Keratinocyte (primary cell): ENCODE results near the gene CDH6. TPM values are rescaled to one million over a fixed set of nuclear protein-coding genes. Genes with fewer than 3 reads are reported as not detected.
"Not testable (repeated sequence)": the region's sequence is repeated elsewhere in the genome, so short reads cannot be mapped to it uniquely, and the experiment has no call there.

Experiments
- DNase-seq: peaks from one replicate; pipeline ENCODE4 v3.0.0-alpha.2; 2011; ENCODE audit warnings: low read depth, missing footprints, low spot score
- FAIRE-seq: peaks from 2 replicates; lab custom pipeline; 2011; peaks lifted over from hg19 to GRCh38; lab: Jason Lieb, UNC
- H2AFZ ChIP-seq: 2 replicates; pipeline ENCODE4 v1.6.0; 2012; ENCODE audit warnings: low read length, control low read depth, inconsistent platforms; ENCODE audit not compliant: control insufficient read depth
- H3K27ac ChIP-seq: 2 replicates; pipeline ENCODE4 v1.5.1; 2011; ENCODE audit warnings: low read length; ENCODE audit not compliant: control insufficient read depth, insufficient read depth
- H3K27me3 ChIP-seq: 3 replicates; pipeline ENCODE4 v1.6.0; 2011; ENCODE audit warnings: low read length; ENCODE audit not compliant: control insufficient read depth, insufficient read depth; ENCODE audit errors: extremely low read depth
- H3K36me3 ChIP-seq, 2 experiments: 2 replicates in 1 of 2; 3 replicates in 1 of 2; pipeline ENCODE4 v1.5.1; 2011; ENCODE audit warnings: low read length in 2 of 2, mild to moderate bottlenecking in 1 of 2; ENCODE audit not compliant: control insufficient read depth in 2 of 2, insufficient read depth in 2 of 2; ENCODE audit errors: extremely low read depth in 1 of 2
- H3K4me1 ChIP-seq: 3 replicates; pipeline ENCODE4 v1.5.1; 2011; ENCODE audit warnings: low read length; ENCODE audit not compliant: control insufficient read depth, insufficient read depth; ENCODE audit errors: extremely low read depth
- H3K4me2 ChIP-seq: 3 replicates; pipeline ENCODE4 v1.6.0; 2011; ENCODE audit warnings: low read depth, low read length; ENCODE audit not compliant: control insufficient read depth, insufficient read depth; ENCODE audit errors: extremely low read depth
- H3K4me3 ChIP-seq, 3 experiments: fragments of 200-600 bp in 1 of 3; sonication (generic) in 1 of 3; 2 replicates in 2 of 3; 3 replicates in 1 of 3; pipeline ENCODE4 v1.5.1; 2011 to 2016; ENCODE audit warnings: low read length in 3 of 3, mild to moderate bottlenecking in 3 of 3, control low read depth in 2 of 3, inconsistent platforms in 1 of 3, low read depth in 1 of 3, mixed read lengths in 1 of 3, mixed run types in 1 of 3, moderate library complexity in 1 of 3; ENCODE audit not compliant: control insufficient read depth in 2 of 3, insufficient read depth in 2 of 3; ENCODE audit errors: extremely low read depth in 1 of 3
- H3K79me2 ChIP-seq: 2 replicates; pipeline ENCODE4 v1.6.0; 2012; ENCODE audit warnings: low read length; ENCODE audit not compliant: control insufficient read depth, insufficient read depth
- H3K9ac ChIP-seq: 3 replicates; pipeline ENCODE4 v1.6.0; 2011; ENCODE audit warnings: low read length; ENCODE audit not compliant: control insufficient read depth, insufficient read depth; ENCODE audit errors: extremely low read depth
- H3K9me1 ChIP-seq: 3 replicates; pipeline ENCODE4 v1.6.0; 2011; ENCODE audit warnings: low read length; ENCODE audit not compliant: control insufficient read depth, insufficient read depth; ENCODE audit errors: extremely low read depth
- H3K9me3 ChIP-seq: 2 replicates; pipeline ENCODE4 v1.5.1; 2012; ENCODE audit warnings: low read depth, low read length; ENCODE audit not compliant: control insufficient read depth
- H4K20me1 ChIP-seq: 3 replicates; pipeline ENCODE4 v1.6.0; 2011; ENCODE audit warnings: low read length; ENCODE audit not compliant: control insufficient read depth, insufficient read depth; ENCODE audit errors: extremely low read depth
- CTCF ChIP-seq, 3 experiments: IDR thresholded peaks in 1 of 3; conservative IDR thresholded peaks in 1 of 3; optimal IDR thresholded peaks in 1 of 3; 2 replicates in 2 of 3; 3 replicates in 1 of 3; pipeline versions ENCODE3 to v1.5.1; 2011; ENCODE audit warnings: low read length in 3 of 3, mild to moderate bottlenecking in 3 of 3, moderate library complexity in 2 of 3, control low read depth in 1 of 3, inconsistent platforms in 1 of 3; ENCODE audit not compliant: insufficient read depth in 2 of 3; ENCODE audit errors: extremely low read depth in 1 of 3
- EZH2 ChIP-seq: IDR thresholded peaks from one replicate; pipeline ENCODE4 v1.6.1; 2012; ENCODE audit warnings: inconsistent platforms, mild to moderate bottlenecking, low read length, moderate library complexity
- dilution Hi-C: fragments of 300-500 bp; cut with MboI; formaldehyde crosslinking; loops from one replicate; pipeline ENCODE4 v1.7.0; 2020; ENCODE audit warnings: low sequenced_read_pairs; ENCODE audit not compliant: extremely low pct_ligation_motif_present
- polyA plus RNA-seq, 5 experiments: library from polyadenylated mRNA; depleted of rRNA in 3 of 5; stranded (reverse) in 3 of 5; stranded (forward) in 1 of 5; unstranded in 1 of 5; fragments of >200 nt; gene quantifications; 1 replicate in 1 of 5; 2 replicates in 3 of 5; 3 replicates in 1 of 5; pipeline versions ENCODE4 v1.2.1 to v1.2.3, GENCODE V29; 2011 to 2012; ENCODE audit warnings: missing spikeins in 2 of 5, low read depth in 1 of 5, low replicate concordance in 1 of 5

CDH6 gene
- polyA plus RNA-seq, 1 donor (not counting 4 experiments of a cell fraction or from before 2014, with no cell fraction given) = not detected

DNA sequence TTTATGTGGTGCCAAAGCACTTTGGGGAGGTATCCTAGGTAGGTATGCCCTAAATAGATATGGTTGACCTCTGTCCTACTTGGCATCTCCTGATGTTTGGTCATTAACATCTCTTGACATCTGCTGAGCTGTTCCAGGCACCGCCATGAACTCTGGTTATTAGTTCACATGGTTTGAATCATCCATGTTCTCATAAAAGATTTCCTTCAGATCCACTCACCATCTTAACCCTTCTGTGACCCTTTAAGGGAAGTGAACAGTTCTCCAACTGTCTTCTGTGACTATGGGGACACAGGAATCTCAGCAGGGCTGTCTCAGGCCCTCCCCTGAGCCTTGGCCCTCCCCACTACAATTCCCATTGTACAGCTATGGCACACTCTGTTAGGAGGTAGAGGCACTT is 167.7 kb downstream of the CDH6 start:
- no peaks in the 10 kb centered on the region for H3K36me3 ChIP-seq
- H3K9ac ChIP-seq = no peak overlapping the region
- no peak overlapping the region for H2AFZ ChIP-seq
- no peak for DNase-seq
- TF ChIP-seq EZH2 (no peak), CTCF (optimal IDR thresholded peaks at IDR 0.05 in 1 of 3, IDR thresholded peaks at IDR 0.05 in 1 of 3, conservative IDR thresholded peaks at IDR 0.05 in 1 of 3; ENCODE audit: extremely low read depth in 1 of 3, insufficient read depth in 2 of 3, low read length in 3 of 3) (no peak)
- FAIRE-seq = no peak
- H4K20me1 ChIP-seq = no peaks in the 10 kb centered on the region
- no peak overlapping the region for H3K27ac ChIP-seq
- H3K27me3 ChIP-seq = no peaks in the 10 kb centered on the region
- H3K4me1 ChIP-seq = no peaks in the 10 kb centered on the region
- H3K9me3 ChIP-seq = no peaks in the 10 kb centered on the region
- H3K4me2 ChIP-seq = no peak overlapping the region
- no peaks in the 10 kb centered on the region for H3K79me2 ChIP-seq
- H3K4me3 ChIP-seq = no peak overlapping the region
- dilution Hi-C loops = no loop called here
- no peaks in the 10 kb centered on the region for H3K9me1 ChIP-seq

DNA sequence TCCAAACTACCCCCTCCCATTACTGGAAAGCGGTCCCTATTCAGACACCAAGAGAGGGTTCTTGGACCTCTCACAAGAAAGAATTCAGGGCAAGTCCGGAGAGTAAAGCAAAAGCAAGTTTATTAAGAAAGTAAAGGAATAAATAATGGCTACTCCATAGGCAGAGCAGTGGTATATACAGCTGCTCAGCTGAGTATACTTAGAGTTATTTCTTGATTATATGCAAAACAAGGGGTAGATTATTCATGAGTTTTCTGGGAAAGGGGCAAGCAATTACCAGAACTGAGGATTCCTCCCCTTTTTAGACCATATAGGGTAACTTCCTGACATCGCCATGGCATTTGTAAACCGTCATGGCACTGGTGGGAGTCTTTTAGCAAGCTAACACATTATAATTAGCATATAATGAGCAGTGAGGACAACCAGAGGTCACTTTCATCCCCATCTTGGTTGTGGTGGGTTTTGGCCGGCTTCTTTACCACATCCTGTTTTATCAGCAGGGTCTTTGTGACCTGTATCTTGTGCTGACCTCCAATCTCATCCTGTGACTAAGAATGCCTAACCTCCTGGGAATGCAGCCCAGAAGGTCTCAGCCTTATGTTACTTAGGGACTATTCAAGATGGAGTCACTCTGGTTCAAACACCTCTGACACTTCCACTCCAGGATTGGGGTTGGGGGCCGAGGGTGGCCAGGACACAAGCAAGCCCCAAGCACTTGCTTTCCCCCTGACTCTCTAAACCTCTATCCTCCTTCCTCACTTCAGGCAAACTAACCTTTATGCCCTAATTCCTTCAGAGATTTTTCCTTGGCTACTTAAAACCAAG is 168.4 kb downstream of the CDH6 start:
- DNase-seq, FAIRE-seq, H3K4me1 ChIP-seq, H3K9me3 ChIP-seq, H3K27me3 ChIP-seq, H2AFZ ChIP-seq, H3K36me3 ChIP-seq, H3K4me3 ChIP-seq, H3K79me2 ChIP-seq, H3K27ac ChIP-seq, H4K20me1 ChIP-seq, H3K9me1 ChIP-seq, dilution Hi-C loops, H3K4me2 ChIP-seq, H3K9ac ChIP-seq: not testable (repeated sequence)

GRCh38 chr5:31362529-31362900 is 169.0 kb downstream of the CDH6 start:
- DNase-seq (no peak), FAIRE-seq (no peak)
- H2AFZ ChIP-seq = no peak overlapping the region
- H3K4me3 ChIP-seq = no peak overlapping the region
- H3K27me3 ChIP-seq = no peaks in the 10 kb centered on the region
- no peaks in the 10 kb centered on the region for H3K9me1 ChIP-seq
- no peak for TF ChIP-seq EZH2
- TF ChIP-seq CTCF (optimal IDR thresholded peaks at IDR 0.05 in 1 of 3, IDR thresholded peaks at IDR 0.05 in 1 of 3, conservative IDR thresholded peaks at IDR 0.05 in 1 of 3; ENCODE audit: extremely low read depth in 1 of 3, insufficient read depth in 2 of 3, low read length in 3 of 3) = no peak
- no peaks in the 10 kb centered on the region for H3K9me3 ChIP-seq
- H3K9ac ChIP-seq = no peak overlapping the region
- no peak overlapping the region for H3K4me2 ChIP-seq
- dilution Hi-C loops = no loop called here
- no peaks in the 10 kb centered on the region for H4K20me1 ChIP-seq
- H3K36me3 ChIP-seq = no peaks in the 10 kb centered on the region
- no peak overlapping the region for H3K27ac ChIP-seq
- no peaks in the 10 kb centered on the region for H3K79me2 ChIP-seq
- H3K4me1 ChIP-seq = no peaks in the 10 kb centered on the region
